K562 (cell line): ENCODE data around the gene DNMT3A.

ENCODE experiments used
- ARID4B ChIP-seq: sonication (generic); formaldehyde crosslinking; IDR thresholded peaks from 2 replicates; pipeline ENCODE4 v1.8.0; 2022; ENCODE audit warnings: mild to moderate bottlenecking, missing genetic modification reagents
- EHMT2 ChIP-seq: fragments of 450-650 bp; IDR thresholded peaks from 2 replicates; pipeline ENCODE4 v1.6.1; 2018; ENCODE audit warnings: antibody characterized with exemption
- ELF2 ChIP-seq: fragments of 250-450 bp; sonication (Bioruptor Pico); IDR thresholded peaks from 2 replicates; pipeline ENCODE4 v1.5.0; 2021; ENCODE audit warnings: mild to moderate bottlenecking
- HBP1 ChIP-seq: fragments of 450-650 bp; formaldehyde crosslinking; IDR thresholded peaks from 2 replicates; pipeline ENCODE4 v1.4.0; 2022; ENCODE audit warnings: missing genetic modification characterization
- SNAPC5 ChIP-seq: fragments of 250-450 bp; sonication (Bioruptor Pico); IDR thresholded peaks from 2 replicates; pipeline ENCODE4 v1.8.0; 2021; ENCODE audit warnings: moderate library complexity, mild to moderate bottlenecking, inconsistent platforms
- TCF15 ChIP-seq: fragments of 250-450 bp; sonication (Bioruptor Pico); IDR thresholded peaks from 2 replicates; pipeline ENCODE4 v1.8.0; 2022; ENCODE audit warnings: moderate library complexity, mild to moderate bottlenecking, inconsistent platforms
- ZNF175 ChIP-seq: fragments of 200-800 bp; sonication (Bioruptor generic); IDR thresholded peaks from 2 replicates; pipeline ENCODE4 v1.6.1; 2016; ENCODE audit warnings: low read depth, mild to moderate bottlenecking, missing genetic modification characterization, missing compliant biosample characterization
- ZNF311 ChIP-seq: fragments of 250-450 bp; sonication (Bioruptor Pico); IDR thresholded peaks from 2 replicates; pipeline ENCODE4 v1.4.0; 2020; ENCODE audit warnings: mild to moderate bottlenecking, moderate library complexity

GRCh38 chr2:25313711-25314513, 27.8 kb downstream of the DNMT3A start:
- TF ChIP-seq ZNF175 (CRISPR knock-in tag) (no peak), EHMT2 (no peak), ELF2 (CRISPR knock-in tag) (no peak), SNAPC5 (no peak), TCF15 (CRISPR knock-in tag) (no peak), ZNF311 (no peak), HBP1 (CRISPR knock-in tag) (no peak), ARID4B (CRISPR knock-in tag) (no peak)
